Lower leg skin (tissue), 3 donors: Measurements from ENCODE around the gene VAMP5.

Source experiments
- POLR2A ChIP-seq, 2 donors: fragments of 450-650 bp; IDR thresholded peaks; one replicate each; pipeline ENCODE4 v1.6.1; 2016 to 2017; ENCODE audit warnings: antibody characterized with exemption in 2 of 2, mild to moderate bottlenecking in 1 of 2, moderate library complexity in 1 of 2
- TF ChIP-seq, protein P1 (sequence below), 3 donors: fragments of 450-650 bp; IDR thresholded peaks; one replicate each; pipeline ENCODE4 v1.5.1; 2016; ENCODE audit warnings: antibody characterized with exemption in 3 of 3, mild to moderate bottlenecking in 3 of 3, moderate library complexity in 2 of 3

DNA sequence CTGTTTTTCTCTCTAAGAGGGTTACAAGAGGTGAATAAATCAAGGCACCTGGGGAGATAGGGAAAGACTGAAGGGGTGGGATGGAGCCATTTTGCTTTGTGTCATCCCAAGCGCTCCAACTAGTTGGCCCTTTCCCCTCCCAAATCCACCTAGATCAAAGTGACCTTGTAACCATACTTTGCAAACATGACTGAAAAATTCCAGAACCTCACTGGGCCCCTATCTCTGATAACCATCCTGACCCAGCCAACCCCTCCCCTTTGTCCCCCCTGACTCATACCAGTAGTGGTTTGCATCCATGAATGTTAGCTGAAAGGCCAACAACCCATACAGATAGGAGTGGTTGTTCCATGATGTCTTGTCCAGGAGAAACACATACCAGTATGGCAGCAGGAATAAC, 26.1 kb upstream of the VAMP5 start:
- TF ChIP-seq POLR2A (IDR thresholded peaks at IDR 0.05): no peak
- TF ChIP-seq, protein P1, sequence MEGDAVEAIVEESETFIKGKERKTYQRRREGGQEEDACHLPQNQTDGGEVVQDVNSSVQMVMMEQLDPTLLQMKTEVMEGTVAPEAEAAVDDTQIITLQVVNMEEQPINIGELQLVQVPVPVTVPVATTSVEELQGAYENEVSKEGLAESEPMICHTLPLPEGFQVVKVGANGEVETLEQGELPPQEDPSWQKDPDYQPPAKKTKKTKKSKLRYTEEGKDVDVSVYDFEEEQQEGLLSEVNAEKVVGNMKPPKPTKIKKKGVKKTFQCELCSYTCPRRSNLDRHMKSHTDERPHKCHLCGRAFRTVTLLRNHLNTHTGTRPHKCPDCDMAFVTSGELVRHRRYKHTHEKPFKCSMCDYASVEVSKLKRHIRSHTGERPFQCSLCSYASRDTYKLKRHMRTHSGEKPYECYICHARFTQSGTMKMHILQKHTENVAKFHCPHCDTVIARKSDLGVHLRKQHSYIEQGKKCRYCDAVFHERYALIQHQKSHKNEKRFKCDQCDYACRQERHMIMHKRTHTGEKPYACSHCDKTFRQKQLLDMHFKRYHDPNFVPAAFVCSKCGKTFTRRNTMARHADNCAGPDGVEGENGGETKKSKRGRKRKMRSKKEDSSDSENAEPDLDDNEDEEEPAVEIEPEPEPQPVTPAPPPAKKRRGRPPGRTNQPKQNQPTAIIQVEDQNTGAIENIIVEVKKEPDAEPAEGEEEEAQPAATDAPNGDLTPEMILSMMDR (IDR thresholded peaks at IDR 0.05): no peak
